ENCODE data around the gene EXT2.

EXT2 gene

DNA sequence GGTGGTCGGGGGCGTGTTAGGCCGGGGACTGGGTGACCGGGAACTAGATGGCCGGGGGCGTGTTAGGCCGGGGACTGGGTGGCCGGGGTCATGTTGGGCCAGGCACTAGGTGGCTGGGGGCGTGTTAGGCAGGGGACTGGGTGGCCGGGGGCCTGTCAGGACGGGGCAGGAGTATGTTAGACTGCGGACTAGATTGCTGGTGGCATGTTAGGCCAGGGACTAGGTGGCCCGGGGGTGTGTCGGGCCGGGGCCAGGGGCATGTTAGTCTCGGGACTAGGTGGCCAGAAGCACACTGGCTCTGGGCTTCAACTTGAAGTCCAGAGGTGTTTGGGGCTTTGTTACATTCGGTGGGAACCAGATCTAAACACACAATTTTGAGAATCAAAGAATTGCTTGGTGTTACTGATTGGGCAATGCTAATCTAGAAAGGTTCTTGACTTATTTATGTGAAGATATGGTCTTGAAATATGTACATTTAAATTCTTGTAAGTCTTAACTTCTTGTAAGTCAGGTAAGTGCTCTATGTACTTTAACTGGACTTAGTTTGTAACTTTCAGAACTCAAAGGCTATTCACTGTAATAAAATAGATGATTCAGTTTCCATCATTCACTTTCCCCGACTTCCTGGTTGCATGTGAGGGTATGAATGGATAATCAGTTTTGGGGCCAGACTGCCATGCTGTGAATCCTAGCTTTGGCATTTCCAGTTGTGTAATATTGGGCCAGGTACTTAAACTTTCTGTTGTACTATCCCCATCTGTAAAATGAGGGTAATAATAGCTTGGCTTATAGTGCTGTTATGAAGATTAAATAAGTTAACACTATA is 1.1 kb downstream of the EXT2 start:
- no peak for TF ChIP-seq ZC3H10 (CRISPR knock-in tag; IDR thresholded peaks at IDR 0.05)
- TF ChIP-seq ZNF8 (CRISPR knock-in tag; IDR thresholded peaks at IDR 0.05): no peak
- TF ChIP-seq, protein P1, sequence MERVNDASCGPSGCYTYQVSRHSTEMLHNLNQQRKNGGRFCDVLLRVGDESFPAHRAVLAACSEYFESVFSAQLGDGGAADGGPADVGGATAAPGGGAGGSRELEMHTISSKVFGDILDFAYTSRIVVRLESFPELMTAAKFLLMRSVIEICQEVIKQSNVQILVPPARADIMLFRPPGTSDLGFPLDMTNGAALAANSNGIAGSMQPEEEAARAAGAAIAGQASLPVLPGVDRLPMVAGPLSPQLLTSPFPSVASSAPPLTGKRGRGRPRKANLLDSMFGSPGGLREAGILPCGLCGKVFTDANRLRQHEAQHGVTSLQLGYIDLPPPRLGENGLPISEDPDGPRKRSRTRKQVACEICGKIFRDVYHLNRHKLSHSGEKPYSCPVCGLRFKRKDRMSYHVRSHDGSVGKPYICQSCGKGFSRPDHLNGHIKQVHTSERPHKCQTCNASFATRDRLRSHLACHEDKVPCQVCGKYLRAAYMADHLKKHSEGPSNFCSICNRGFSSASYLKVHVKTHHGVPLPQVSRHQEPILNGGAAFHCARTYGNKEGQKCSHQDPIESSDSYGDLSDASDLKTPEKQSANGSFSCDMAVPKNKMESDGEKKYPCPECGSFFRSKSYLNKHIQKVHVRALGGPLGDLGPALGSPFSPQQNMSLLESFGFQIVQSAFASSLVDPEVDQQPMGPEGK (CRISPR knock-in tag; IDR thresholded peaks at IDR 0.05; ENCODE audit: borderline replicate concordance): no peak
- no peak for TF ChIP-seq BACH2 (CRISPR knock-in tag; IDR thresholded peaks at IDR 0.05; ENCODE audit: borderline replicate concordance)
- no peak for TF ChIP-seq ZFP30 (CRISPR knock-in tag; IDR thresholded peaks at IDR 0.05)
- TF ChIP-seq ARNTL (CRISPR knock-in tag; IDR thresholded peaks at IDR 0.05; ENCODE audit: borderline replicate concordance, low read depth): no peak
- TF ChIP-seq, protein P2, sequence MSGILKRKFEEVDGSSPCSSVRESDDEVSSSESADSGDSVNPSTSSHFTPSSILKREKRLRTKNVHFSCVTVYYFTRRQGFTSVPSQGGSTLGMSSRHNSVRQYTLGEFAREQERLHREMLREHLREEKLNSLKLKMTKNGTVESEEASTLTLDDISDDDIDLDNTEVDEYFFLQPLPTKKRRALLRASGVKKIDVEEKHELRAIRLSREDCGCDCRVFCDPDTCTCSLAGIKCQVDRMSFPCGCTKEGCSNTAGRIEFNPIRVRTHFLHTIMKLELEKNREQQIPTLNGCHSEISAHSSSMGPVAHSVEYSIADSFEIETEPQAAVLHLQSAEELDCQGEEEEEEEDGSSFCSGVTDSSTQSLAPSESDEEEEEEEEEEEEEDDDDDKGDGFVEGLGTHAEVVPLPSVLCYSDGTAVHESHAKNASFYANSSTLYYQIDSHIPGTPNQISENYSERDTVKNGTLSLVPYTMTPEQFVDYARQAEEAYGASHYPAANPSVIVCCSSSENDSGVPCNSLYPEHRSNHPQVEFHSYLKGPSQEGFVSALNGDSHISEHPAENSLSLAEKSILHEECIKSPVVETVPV (CRISPR knock-in tag; IDR thresholded peaks at IDR 0.05): no peak
- no peak for TF ChIP-seq ESRRG (CRISPR knock-in tag; IDR thresholded peaks at IDR 0.05)
- peak; percentile 14; the same call in 2 of the 3 replicates for ATAC-seq

DNA sequence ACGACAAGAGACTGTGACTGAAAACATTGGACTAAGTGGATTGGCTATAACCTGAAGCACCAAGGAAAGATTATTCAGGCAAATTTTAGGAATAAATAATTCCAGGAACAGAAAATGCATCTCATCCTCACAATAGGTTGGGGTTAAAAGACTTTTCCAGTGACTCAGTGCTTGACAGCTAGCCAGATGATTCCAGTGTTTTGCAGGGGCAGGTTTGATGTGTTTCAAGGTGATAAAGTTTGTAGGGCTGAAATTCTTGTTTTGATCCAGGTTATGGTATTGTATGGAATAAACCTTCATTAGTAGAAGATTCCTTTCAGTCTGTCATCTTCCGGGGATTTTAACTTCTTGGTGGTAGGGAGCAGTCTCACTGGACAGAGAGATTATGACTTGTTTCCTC is 2.3 kb downstream of the EXT2 start:
- ATAC-seq: no peak
- TF ChIP-seq ISL1 (CRISPR knock-in tag; IDR thresholded peaks at IDR 0.05): no peak
- TF ChIP-seq, protein P3, sequence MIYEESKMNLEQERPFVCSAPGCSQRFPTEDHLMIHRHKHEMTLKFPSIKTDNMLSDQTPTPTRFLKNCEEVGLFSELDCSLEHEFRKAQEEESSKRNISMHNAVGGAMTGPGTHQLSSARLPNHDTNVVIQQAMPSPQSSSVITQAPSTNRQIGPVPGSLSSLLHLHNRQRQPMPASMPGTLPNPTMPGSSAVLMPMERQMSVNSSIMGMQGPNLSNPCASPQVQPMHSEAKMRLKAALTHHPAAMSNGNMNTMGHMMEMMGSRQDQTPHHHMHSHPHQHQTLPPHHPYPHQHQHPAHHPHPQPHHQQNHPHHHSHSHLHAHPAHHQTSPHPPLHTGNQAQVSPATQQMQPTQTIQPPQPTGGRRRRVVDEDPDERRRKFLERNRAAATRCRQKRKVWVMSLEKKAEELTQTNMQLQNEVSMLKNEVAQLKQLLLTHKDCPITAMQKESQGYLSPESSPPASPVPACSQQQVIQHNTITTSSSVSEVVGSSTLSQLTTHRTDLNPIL (CRISPR knock-in tag; IDR thresholded peaks at IDR 0.05; ENCODE audit: low read depth): no peak
- no peak for TF ChIP-seq ZC3H10 (CRISPR knock-in tag; IDR thresholded peaks at IDR 0.05)
- TF ChIP-seq SNAI2 (CRISPR knock-in tag; IDR thresholded peaks at IDR 0.05): no peak
- no peak for TF ChIP-seq ARNTL (CRISPR knock-in tag; IDR thresholded peaks at IDR 0.05; ENCODE audit: borderline replicate concordance, low read depth)
- TF ChIP-seq TCF4 (CRISPR knock-in tag; IDR thresholded peaks at IDR 0.05; ENCODE audit: borderline replicate concordance): no peak

DNA sequence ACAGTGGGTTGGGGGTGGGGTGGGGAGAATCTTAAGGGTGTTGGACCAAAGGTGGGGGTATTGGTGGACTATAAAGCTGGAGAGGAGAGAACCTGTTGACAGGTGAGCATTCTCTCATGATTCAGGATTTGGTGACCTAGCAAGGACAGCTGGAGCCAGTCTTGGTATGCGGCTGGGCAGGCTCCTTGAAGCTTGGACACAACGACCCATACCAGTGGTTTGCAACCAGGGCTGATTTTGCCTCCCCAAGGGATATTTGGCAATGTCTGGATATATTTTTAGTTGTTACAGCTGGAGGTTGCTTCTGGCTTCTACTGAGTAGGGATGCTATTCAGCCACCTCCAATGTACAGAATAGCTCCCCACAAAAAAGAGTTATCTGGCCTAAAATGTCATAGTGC is 5.6 kb downstream of the EXT2 start:
- TF ChIP-seq, protein P2 (CRISPR knock-in tag; IDR thresholded peaks at IDR 0.05): no peak
- TF ChIP-seq TOX (CRISPR knock-in tag; IDR thresholded peaks at IDR 0.05; ENCODE audit: borderline replicate concordance) (no peak), TCF4 (CRISPR knock-in tag; IDR thresholded peaks at IDR 0.05; ENCODE audit: borderline replicate concordance) (no peak), RARB (CRISPR knock-in tag; IDR thresholded peaks at IDR 0.05) (no peak), ARNTL (CRISPR knock-in tag; IDR thresholded peaks at IDR 0.05; ENCODE audit: borderline replicate concordance, low read depth) (no peak), SNAI2 (CRISPR knock-in tag; IDR thresholded peaks at IDR 0.05) (no peak), ISL1 (CRISPR knock-in tag; IDR thresholded peaks at IDR 0.05) (no peak), ESRRG (CRISPR knock-in tag; IDR thresholded peaks at IDR 0.05) (no peak), BACH2 (CRISPR knock-in tag; IDR thresholded peaks at IDR 0.05; ENCODE audit: borderline replicate concordance) (no peak), ZNF70 (CRISPR knock-in tag; IDR thresholded peaks at IDR 0.05) (no peak), OSR1 (CRISPR knock-in tag; IDR thresholded peaks at IDR 0.05) (no peak)
- TF ChIP-seq, protein P4, sequence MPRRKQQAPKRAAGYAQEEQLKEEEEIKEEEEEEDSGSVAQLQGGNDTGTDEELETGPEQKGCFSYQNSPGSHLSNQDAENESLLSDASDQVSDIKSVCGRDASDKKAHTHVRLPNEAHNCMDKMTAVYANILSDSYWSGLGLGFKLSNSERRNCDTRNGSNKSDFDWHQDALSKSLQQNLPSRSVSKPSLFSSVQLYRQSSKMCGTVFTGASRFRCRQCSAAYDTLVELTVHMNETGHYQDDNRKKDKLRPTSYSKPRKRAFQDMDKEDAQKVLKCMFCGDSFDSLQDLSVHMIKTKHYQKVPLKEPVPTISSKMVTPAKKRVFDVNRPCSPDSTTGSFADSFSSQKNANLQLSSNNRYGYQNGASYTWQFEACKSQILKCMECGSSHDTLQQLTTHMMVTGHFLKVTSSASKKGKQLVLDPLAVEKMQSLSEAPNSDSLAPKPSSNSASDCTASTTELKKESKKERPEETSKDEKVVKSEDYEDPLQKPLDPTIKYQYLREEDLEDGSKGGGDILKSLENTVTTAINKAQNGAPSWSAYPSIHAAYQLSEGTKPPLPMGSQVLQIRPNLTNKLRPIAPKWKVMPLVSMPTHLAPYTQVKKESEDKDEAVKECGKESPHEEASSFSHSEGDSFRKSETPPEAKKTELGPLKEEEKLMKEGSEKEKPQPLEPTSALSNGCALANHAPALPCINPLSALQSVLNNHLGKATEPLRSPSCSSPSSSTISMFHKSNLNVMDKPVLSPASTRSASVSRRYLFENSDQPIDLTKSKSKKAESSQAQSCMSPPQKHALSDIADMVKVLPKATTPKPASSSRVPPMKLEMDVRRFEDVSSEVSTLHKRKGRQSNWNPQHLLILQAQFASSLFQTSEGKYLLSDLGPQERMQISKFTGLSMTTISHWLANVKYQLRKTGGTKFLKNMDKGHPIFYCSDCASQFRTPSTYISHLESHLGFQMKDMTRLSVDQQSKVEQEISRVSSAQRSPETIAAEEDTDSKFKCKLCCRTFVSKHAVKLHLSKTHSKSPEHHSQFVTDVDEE (CRISPR knock-in tag; IDR thresholded peaks at IDR 0.05): no peak
- TF ChIP-seq, protein P5, sequence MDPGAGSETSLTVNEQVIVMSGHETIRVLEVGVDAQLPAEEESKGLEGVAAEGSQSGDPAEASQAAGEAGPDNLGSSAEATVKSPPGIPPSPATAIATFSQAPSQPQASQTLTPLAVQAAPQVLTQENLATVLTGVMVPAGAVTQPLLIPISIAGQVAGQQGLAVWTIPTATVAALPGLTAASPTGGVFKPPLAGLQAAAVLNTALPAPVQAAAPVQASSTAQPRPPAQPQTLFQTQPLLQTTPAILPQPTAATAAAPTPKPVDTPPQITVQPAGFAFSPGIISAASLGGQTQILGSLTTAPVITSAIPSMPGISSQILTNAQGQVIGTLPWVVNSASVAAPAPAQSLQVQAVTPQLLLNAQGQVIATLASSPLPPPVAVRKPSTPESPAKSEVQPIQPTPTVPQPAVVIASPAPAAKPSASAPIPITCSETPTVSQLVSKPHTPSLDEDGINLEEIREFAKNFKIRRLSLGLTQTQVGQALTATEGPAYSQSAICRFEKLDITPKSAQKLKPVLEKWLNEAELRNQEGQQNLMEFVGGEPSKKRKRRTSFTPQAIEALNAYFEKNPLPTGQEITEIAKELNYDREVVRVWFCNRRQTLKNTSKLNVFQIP (CRISPR knock-in tag; IDR thresholded peaks at IDR 0.05; ENCODE audit: borderline replicate concordance, low read depth): no peak
- ATAC-seq: no peak
